Measurements from ENCODE around the gene ATP5F1E. TPM values are rescaled to one million over a fixed set of nuclear protein-coding genes. Genes with fewer than 3 reads are reported as not detected.

ATP5F1E gene
- total RNA-seq, 1 experiment from 2014 or later: 52.7 TPM

GRCh38 chr20:59002874-59003399, 29.2 kb downstream of the ATP5F1E start:
- no peaks in the 10 kb centered on the region for H3K9me3 Mint-ChIP-seq
- H3K27ac Mint-ChIP-seq: peak overlapping the region in 1 of 3 experiments; percentile 78; a peak in 1 of 7 replicates
- Histone ChIP-seq H4K8ac (replicated peaks; ENCODE audit: insufficient read length, low read depth, low read length) (no peak overlapping the region), H3K23ac (ENCODE audit: insufficient read length, low read depth, low read length) (no peak overlapping the region), H2BK20ac (ENCODE audit: low read depth, low read length, poor library complexity, severe bottlenecking) (no peak overlapping the region), H3K4me2 (ENCODE audit: insufficient read depth, insufficient read length, low read length) (no peak overlapping the region), H2BK12ac (ENCODE audit: insufficient read length, low read depth, low read length) (no peak overlapping the region), H3K14ac (ENCODE audit: insufficient read depth, low read length) (no peak overlapping the region), H4K5ac (ENCODE audit: insufficient read length, low read depth, low read length) (no peak overlapping the region), H3K56ac (ENCODE audit: insufficient read length, low read depth, low read length) (no peak overlapping the region), H2AK5ac (ENCODE audit: insufficient read length, low read length) (no peak overlapping the region), H2BK15ac (ENCODE audit: low read depth, low read length) (no peak overlapping the region), H3K79me1 (ENCODE audit: insufficient read depth, low read depth, low read length, poor library complexity, severe bottlenecking) (no peaks in the 10 kb centered on the region), H3T11ph (ENCODE audit: low read length) (no peak overlapping the region), H3K23me2 (ENCODE audit: insufficient read length, low read depth, low read length, poor library complexity, severe bottlenecking) (peaks cover 3% of the 10 kb centered on the region), H4K91ac (ENCODE audit: insufficient read length, low read depth, low read length) (no peak overlapping the region), H3K18ac (ENCODE audit: insufficient read length, low read depth, low read length) (no peak overlapping the region), H3K79me2 (ENCODE audit: insufficient read depth, low read length) (no peaks in the 10 kb centered on the region), H2AFZ (ENCODE audit: low read length) (no peak overlapping the region), H3K9ac (ENCODE audit: extremely low read depth, insufficient read length, low read length) (no peak overlapping the region), H4K20me1 (ENCODE audit: control insufficient read depth, insufficient read depth, insufficient read length) (no peaks in the 10 kb centered on the region), H2BK5ac (ENCODE audit: insufficient read length, low read length) (no peak overlapping the region), H3K9me3 (ENCODE audit: control insufficient read depth, low read depth, low read length) (no peaks in the 10 kb centered on the region), H3K27me3 (ENCODE audit: insufficient read depth, low read length) (no peaks in the 10 kb centered on the region), H3K4me1 (ENCODE audit: insufficient read depth, low read length) (no peaks in the 10 kb centered on the region), H3K27ac (ENCODE audit: insufficient read length, low read depth, low read length) (no peak overlapping the region), H3K4ac (ENCODE audit: low read depth, low read length) (no peak overlapping the region), H2BK120ac (ENCODE audit: low read depth, low read length, poor library complexity, severe bottlenecking) (no peak overlapping the region)
- DNase-seq: no peak
- TF ChIP-seq, protein P1, sequence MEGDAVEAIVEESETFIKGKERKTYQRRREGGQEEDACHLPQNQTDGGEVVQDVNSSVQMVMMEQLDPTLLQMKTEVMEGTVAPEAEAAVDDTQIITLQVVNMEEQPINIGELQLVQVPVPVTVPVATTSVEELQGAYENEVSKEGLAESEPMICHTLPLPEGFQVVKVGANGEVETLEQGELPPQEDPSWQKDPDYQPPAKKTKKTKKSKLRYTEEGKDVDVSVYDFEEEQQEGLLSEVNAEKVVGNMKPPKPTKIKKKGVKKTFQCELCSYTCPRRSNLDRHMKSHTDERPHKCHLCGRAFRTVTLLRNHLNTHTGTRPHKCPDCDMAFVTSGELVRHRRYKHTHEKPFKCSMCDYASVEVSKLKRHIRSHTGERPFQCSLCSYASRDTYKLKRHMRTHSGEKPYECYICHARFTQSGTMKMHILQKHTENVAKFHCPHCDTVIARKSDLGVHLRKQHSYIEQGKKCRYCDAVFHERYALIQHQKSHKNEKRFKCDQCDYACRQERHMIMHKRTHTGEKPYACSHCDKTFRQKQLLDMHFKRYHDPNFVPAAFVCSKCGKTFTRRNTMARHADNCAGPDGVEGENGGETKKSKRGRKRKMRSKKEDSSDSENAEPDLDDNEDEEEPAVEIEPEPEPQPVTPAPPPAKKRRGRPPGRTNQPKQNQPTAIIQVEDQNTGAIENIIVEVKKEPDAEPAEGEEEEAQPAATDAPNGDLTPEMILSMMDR (conservative IDR thresholded peaks at IDR 0.05): no peak
- WGBS (ENCODE audit: extremely low coverage, insufficient read length, low lambda C conversion rate): no CpG with 5 or more reads among the region's 17 CpGs
- peaks cover 3% of the 10 kb centered on the region for H3K27me3 Mint-ChIP-seq (ENCODE audit: low read depth)
- H3K36me3 Mint-ChIP-seq (ENCODE audit: insufficient read depth in 1 of 3, low read depth in 3 of 3): peaks cover 0 to 21% (median 20%) of the 10 kb centered on the region in 3 experiments; a peak in 4 of 7 replicates
- H3K4me1 Mint-ChIP-seq: peaks cover 13 to 14% of the 10 kb centered on the region in 2 experiments
- H3K4me3 Mint-ChIP-seq: no peak overlapping the region
